Measurements from ENCODE around the gene HOXA2.

DNA sequence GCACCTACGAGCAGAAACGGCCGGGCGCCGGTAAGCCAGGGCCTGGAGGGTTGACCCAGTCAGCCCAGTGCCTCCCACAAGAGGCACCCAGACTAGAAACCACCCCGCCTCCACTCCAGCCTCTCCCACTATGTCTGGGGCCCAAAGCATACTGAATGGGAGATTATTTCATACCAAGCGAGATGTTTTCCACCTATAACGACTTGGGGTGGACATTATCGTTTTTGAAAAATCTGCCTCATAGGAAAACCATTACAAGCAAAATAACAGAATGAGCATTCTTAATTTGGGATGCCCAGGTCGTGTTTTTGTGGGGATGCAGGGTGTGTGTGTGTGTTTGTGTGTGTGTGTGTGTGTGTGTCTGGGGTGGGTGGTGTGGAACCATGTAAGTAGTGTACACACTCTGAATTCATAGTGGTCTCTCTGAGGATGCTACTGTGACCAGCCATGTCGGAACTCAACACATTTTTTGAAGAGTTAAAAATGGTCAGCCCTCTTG is 43.5 kb upstream of the HOXA2 start:
- TF ChIP-seq, protein P1, sequence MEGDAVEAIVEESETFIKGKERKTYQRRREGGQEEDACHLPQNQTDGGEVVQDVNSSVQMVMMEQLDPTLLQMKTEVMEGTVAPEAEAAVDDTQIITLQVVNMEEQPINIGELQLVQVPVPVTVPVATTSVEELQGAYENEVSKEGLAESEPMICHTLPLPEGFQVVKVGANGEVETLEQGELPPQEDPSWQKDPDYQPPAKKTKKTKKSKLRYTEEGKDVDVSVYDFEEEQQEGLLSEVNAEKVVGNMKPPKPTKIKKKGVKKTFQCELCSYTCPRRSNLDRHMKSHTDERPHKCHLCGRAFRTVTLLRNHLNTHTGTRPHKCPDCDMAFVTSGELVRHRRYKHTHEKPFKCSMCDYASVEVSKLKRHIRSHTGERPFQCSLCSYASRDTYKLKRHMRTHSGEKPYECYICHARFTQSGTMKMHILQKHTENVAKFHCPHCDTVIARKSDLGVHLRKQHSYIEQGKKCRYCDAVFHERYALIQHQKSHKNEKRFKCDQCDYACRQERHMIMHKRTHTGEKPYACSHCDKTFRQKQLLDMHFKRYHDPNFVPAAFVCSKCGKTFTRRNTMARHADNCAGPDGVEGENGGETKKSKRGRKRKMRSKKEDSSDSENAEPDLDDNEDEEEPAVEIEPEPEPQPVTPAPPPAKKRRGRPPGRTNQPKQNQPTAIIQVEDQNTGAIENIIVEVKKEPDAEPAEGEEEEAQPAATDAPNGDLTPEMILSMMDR (IDR thresholded peaks at IDR 0.05): no peak
- no peak for TF ChIP-seq EP300 (IDR thresholded peaks at IDR 0.05)

Measured in stomach (tissue), 4 donors.